Neural cell (in vitro differentiated cells): Measurements from ENCODE around the gene INO80E. TPM values are rescaled to one million over a fixed set of nuclear protein-coding genes. Genes with fewer than 3 reads are reported as not detected.

Experiments used
- H2AFZ ChIP-seq: fragments of 200-600, 300-800 bp; sonication (generic), shearing (Covaris generic); 2 replicates; pipeline ENCODE4 v1.6.0; 2014; ENCODE audit warnings: low read depth, mild to moderate bottlenecking, antibody characterized with exemption, low read length, moderate library complexity
- H3F3A ChIP-seq: fragments of 200-600 bp; shearing (Covaris generic); 2 replicates; pipeline ENCODE4 v1.6.1; 2016; ENCODE audit warnings: mild to moderate bottlenecking, moderate library complexity, mixed read lengths, antibody characterized with exemption, low read length; ENCODE audit not compliant: insufficient read depth, poor library complexity, severe bottlenecking
- H3K27ac ChIP-seq: fragments of 200-600, 300-800 bp; sonication (generic), shearing (Covaris generic); 2 replicates; pipeline ENCODE4 v1.5.1; 2014; ENCODE audit warnings: mild to moderate bottlenecking, low read length, moderate library complexity
- H3K27me3 ChIP-seq: fragments of 300-800, 200-600 bp; sonication (generic), shearing (Covaris generic); 2 replicates; pipeline ENCODE4 v1.6.0; 2014; ENCODE audit warnings: mild to moderate bottlenecking, low read depth, low read length, moderate library complexity; ENCODE audit not compliant: insufficient read depth
- H3K36me3 ChIP-seq: fragments of 300-800, 200-600 bp; sonication (generic), shearing (Covaris generic); 2 replicates; pipeline ENCODE4 v1.5.1; 2014; ENCODE audit warnings: mild to moderate bottlenecking, antibody characterized with exemption, low read length, moderate library complexity; ENCODE audit not compliant: insufficient read depth
- H3K4me2 ChIP-seq: fragments of 300-800, 200-600 bp; sonication (generic), shearing (Covaris generic); 2 replicates; pipeline ENCODE4 v1.6.0; 2014; ENCODE audit warnings: mild to moderate bottlenecking, low read length
- H3K4me3 ChIP-seq: fragments of 300-800, 200-600 bp; sonication (generic), shearing (Covaris generic); 2 replicates; pipeline ENCODE4 v1.5.1; 2014; ENCODE audit warnings: mild to moderate bottlenecking, low read length, moderate library complexity
- H3K79me2 ChIP-seq: fragments of 200-600 bp; shearing (Covaris generic); replicated peaks from 2 replicates; pipeline ENCODE4 v1.6.0; 2014; ENCODE audit warnings: mild to moderate bottlenecking, low read length, moderate library complexity; ENCODE audit not compliant: insufficient read depth
- H3K9ac ChIP-seq: fragments of 300-800, 200-600 bp; sonication (generic), shearing (Covaris generic); 2 replicates; pipeline ENCODE4 v1.6.1; 2016; ENCODE audit warnings: mild to moderate bottlenecking, low read length, mixed read lengths
- H3K9me2 ChIP-seq: fragments of 200-600 bp; shearing (Covaris generic); 2 replicates; pipeline ENCODE4 v1.6.1; 2016; ENCODE audit warnings: mild to moderate bottlenecking, low read length, mixed read lengths; ENCODE audit not compliant: insufficient read depth
- H3K9me3 ChIP-seq: fragments of 200-600, 300-800 bp; sonication (generic), shearing (Covaris generic); 2 replicates; pipeline ENCODE4 v1.6.1; 2016; ENCODE audit warnings: mild to moderate bottlenecking, mixed run types, low read length, moderate library complexity, mixed read lengths
- H4K20me1 ChIP-seq: fragments of 200-600 bp; shearing (Covaris generic); 2 replicates; pipeline ENCODE4 v1.6.1; 2016; ENCODE audit warnings: mild to moderate bottlenecking, mixed run types; ENCODE audit not compliant: insufficient read depth
- CTCF ChIP-seq: fragments of 450-650 bp; IDR thresholded peaks from 2 replicates; pipeline ENCODE4 v1.5.1; 2014; ENCODE audit warnings: antibody characterized with exemption, mild to moderate bottlenecking, moderate library complexity; ENCODE audit not compliant: poor library complexity, severe bottlenecking
- EP300 ChIP-seq: fragments of 450-650 bp; conservative IDR thresholded peaks from 2 replicates; pipeline ENCODE4 v1.6.1; 2014; ENCODE audit warnings: antibody characterized with exemption, mild to moderate bottlenecking, moderate library complexity; ENCODE audit not compliant: poor library complexity, severe bottlenecking
- EZH2 ChIP-seq: fragments of 200-600, 300-800 bp; shearing (Covaris generic), sonication (generic); IDR thresholded peaks from 2 replicates; pipeline ENCODE4 v1.6.1; 2014; ENCODE audit warnings: antibody characterized with exemption, low read length, borderline replicate concordance, mild to moderate bottlenecking; ENCODE audit not compliant: insufficient read depth, poor library complexity, severe bottlenecking
- MXI1 ChIP-seq: fragments of 450-650 bp; conservative IDR thresholded peaks from 2 replicates; pipeline ENCODE4 v1.6.1; 2014; ENCODE audit warnings: antibody characterized with exemption, mild to moderate bottlenecking; ENCODE audit not compliant: poor library complexity, severe bottlenecking
- POLR2AphosphoS5 ChIP-seq: IDR thresholded peaks from 2 replicates; pipeline ENCODE4 v1.6.1; 2012
- RAD21 ChIP-seq: fragments of 450-650 bp; conservative IDR thresholded peaks from 2 replicates; pipeline ENCODE4 v1.6.1; 2014; ENCODE audit warnings: antibody characterized with exemption, mild to moderate bottlenecking, moderate library complexity
- REST ChIP-seq: IDR thresholded peaks from 2 replicates; pipeline ENCODE4 v1.6.1; 2012; ENCODE audit warnings: borderline replicate concordance
- SMC3 ChIP-seq: fragments of 450-650 bp; conservative IDR thresholded peaks from 2 replicates; pipeline ENCODE4 v1.6.1; 2014; ENCODE audit warnings: antibody characterized with exemption, mild to moderate bottlenecking, moderate library complexity; ENCODE audit not compliant: poor library complexity
- TAF1 ChIP-seq: IDR thresholded peaks from 2 replicates; pipeline ENCODE4 v1.6.1; 2012; ENCODE audit warnings: low read depth
- polyA plus RNA-seq: library from polyadenylated mRNA; depleted of rRNA; stranded (reverse); fragments of >200 nt; gene quantifications from 2 replicates; pipeline ENCODE4 v1.2.3, GENCODE V29; 2014

INO80E gene
- polyA plus RNA-seq, 1 donor from 2014 or later, result 130 TPM

- H3K36me3 ChIP-seq, result no peaks in the 10 kb centered on the region
- no peak overlapping the region for H3K4me3 ChIP-seq
- no peaks in the 10 kb centered on the region for H3K9me3 ChIP-seq
- no peak overlapping the region for H3K4me2 ChIP-seq
- no peaks in the 10 kb centered on the region for H3K27me3 ChIP-seq
- no peaks in the 10 kb centered on the region for H3F3A ChIP-seq
- TF ChIP-seq SMC3, result no peak
- no peak for TF ChIP-seq TAF1
- TF ChIP-seq EZH2, result no peak
- no peak for TF ChIP-seq POLR2AphosphoS5
- TF ChIP-seq REST, result no peak
- no peak for TF ChIP-seq EP300
- no peak for TF ChIP-seq RAD21
- TF ChIP-seq MXI1, result no peak
- TF ChIP-seq CTCF, result no peak
- H4K20me1 ChIP-seq, result no peaks in the 10 kb centered on the region
- H3K9me2 ChIP-seq, result no peaks in the 10 kb centered on the region
- H3K9ac ChIP-seq, result no peak overlapping the region
- H3K79me2 ChIP-seq, result peaks cover 24% of the 10 kb centered on the region
- no peak overlapping the region for H2AFZ ChIP-seq
- H3K27ac ChIP-seq, result no peak overlapping the region
Observed at GRCh38 chr16:29971304-29971703, 24.7 kb upstream of the INO80E start.

GRCh38 chr16:29972500-29972899, 23.5 kb upstream of the INO80E start:
- peaks cover 5% of the 10 kb centered on the region for H4K20me1 ChIP-seq
- no peak overlapping the region for H2AFZ ChIP-seq
- no peaks in the 10 kb centered on the region for H3K9me3 ChIP-seq

More at GRCh38 chr16:29972500-29972899, 23.5 kb upstream of the INO80E start:
- TF ChIP-seq EZH2 (no peak), CTCF (no peak), EP300 (no peak), TAF1 (no peak), MXI1 (no peak), SMC3 (no peak), POLR2AphosphoS5 (no peak), RAD21 (no peak), REST (no peak)
- no peak overlapping the region for H3K4me2 ChIP-seq
- H3F3A ChIP-seq, result no peaks in the 10 kb centered on the region
- H3K36me3 ChIP-seq, result no peaks in the 10 kb centered on the region
- no peak overlapping the region for H3K4me3 ChIP-seq
- H3K9me2 ChIP-seq, result no peaks in the 10 kb centered on the region
- no peaks in the 10 kb centered on the region for H3K27me3 ChIP-seq
- H3K79me2 ChIP-seq, result peaks cover 36% of the 10 kb centered on the region
- H3K9ac ChIP-seq, result no peak overlapping the region
- H3K27ac ChIP-seq, result no peak overlapping the region
